Left ventricle myocardium inferior (tissue), 1 donor: ENCODE results near the gene ZNF200. TPM values are rescaled to one million over a fixed set of nuclear protein-coding genes. Genes with fewer than 3 reads are reported as not detected.

Source experiments
- DNase-seq: peaks from one replicate; pipeline ENCODE4 v3.0.0-alpha.2; 2020
- H3K27ac ChIP-seq: fragments of 200-600 bp; replicated peaks from 2 replicates; pipeline ENCODE4 v1.8.0; 2021
- H3K27me3 ChIP-seq: fragments of 200-600 bp; 2 replicates; pipeline ENCODE4 v1.8.0; 2021; ENCODE audit warnings: low read depth
- H3K36me3 ChIP-seq: fragments of 200-600 bp; 2 replicates; pipeline ENCODE4 v1.8.0; 2021
- H3K4me1 ChIP-seq: fragments of 200-600 bp; 2 replicates; pipeline ENCODE4 v1.8.0; 2021
- H3K4me3 ChIP-seq: fragments of 200-600 bp; 2 replicates; pipeline ENCODE4 v1.8.0; 2021; ENCODE audit warnings: mild to moderate bottlenecking, moderate library complexity
- H3K9me3 ChIP-seq: fragments of 200-600 bp; replicated peaks from 2 replicates; pipeline ENCODE4 v1.8.0; 2021
- intact Hi-C: fragments of 100-400 bp; cut with micrococcal nuclease; formaldehyde crosslinking; loops from one replicate; pipeline ENCODE4 v1.11.0; 2022
- total RNA-seq: library from RNA; stranded (reverse); fragmentation: NEBNext Ultra II Directional; extraction: Animal tissue kit (Norgen Biotek cat#: 25700); gene quantifications from one replicate; pipeline ENCODE4 v1.2.1, GENCODE V29; 2021
- TF ChIP-seq, protein P1 (sequence below): fragments of 200-600 bp; IDR thresholded peaks from 2 replicates; pipeline ENCODE4 v1.8.0; 2021; ENCODE audit warnings: antibody characterized with exemption, mild to moderate bottlenecking, borderline replicate concordance
- donor health status: DM: no; HTN: yes; CAD: no; lungs with severe emphysema.

ZNF200 gene
- total RNA-seq, 1 donor from 2014 or later = 5.8 TPM

DNA sequence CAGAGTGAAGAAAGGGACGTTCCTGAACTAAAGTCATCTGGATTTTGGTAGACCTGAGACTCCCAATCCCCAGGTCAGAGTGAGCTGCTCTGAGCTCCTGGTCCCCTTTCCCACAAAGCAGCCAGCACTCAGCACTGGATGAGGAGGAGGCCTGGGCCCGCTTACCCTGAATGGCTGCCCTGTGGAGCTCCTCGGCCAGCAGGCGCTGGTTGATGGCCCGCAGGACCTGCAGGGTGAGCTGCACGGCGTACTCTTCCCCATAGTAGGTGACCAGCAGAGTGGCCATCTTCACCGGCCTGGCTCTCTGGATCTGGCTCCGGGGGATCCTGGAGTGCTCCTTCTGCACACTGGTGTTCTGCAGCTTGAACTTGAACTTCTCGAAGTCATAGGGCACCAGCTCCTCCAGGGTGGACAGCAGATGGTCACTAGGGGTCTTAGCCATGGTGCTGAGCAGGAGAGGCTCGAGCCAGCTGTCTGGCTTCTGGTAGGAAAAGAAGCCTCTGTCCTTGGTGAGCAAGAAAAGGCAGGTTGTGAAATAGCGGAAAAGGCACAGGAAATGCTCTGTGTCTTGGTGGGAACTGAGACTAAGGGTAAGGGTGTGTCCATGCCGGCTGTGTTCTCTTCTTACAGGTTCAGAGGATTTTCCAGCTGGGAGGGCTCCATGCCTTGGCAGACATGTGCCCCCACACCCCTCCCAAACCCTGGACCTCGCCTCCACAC lies 21.3 kb upstream of the ZNF200 start, which contains the start of gene MEFV:
MEFV (minus strand) TSS at position 488 of the 720 bp plus-strand sequence; CDS start at position 442, 46 bp downstream.
- H3K4me3 ChIP-seq = peak within 1 kb of the TSS; percentile 21

DNA sequence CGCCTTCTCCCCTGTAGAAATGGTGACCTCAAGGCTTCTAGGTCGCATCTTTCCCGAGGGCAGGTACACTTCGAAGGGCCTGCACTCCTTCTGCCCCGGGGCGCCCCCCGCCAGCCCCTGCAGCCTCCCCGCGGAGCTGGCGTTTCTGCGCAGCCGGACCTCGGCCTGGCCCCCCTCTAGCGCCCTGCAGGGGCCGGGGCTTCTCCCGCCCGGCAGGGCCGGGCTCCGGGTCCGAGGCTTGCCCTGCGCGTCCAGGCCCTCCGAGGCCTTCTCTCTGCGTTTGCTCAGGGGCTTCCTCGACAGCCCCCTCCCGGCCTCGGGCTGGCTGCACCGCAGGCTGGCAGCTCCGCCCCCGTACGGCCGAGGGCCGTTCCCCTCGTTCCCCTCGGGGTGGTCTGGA lies 19.4 kb upstream of the ZNF200 start:
- H3K4me3 ChIP-seq = no peak overlapping the region
- no peaks in the 10 kb centered on the region for H3K4me1 ChIP-seq
- H3K27me3 ChIP-seq = peaks cover 51% of the 10 kb centered on the region
- intact Hi-C loops = no loop called here
- no peaks in the 10 kb centered on the region for H3K36me3 ChIP-seq
- no peak overlapping the region for H3K27ac ChIP-seq
- TF ChIP-seq, protein P1, sequence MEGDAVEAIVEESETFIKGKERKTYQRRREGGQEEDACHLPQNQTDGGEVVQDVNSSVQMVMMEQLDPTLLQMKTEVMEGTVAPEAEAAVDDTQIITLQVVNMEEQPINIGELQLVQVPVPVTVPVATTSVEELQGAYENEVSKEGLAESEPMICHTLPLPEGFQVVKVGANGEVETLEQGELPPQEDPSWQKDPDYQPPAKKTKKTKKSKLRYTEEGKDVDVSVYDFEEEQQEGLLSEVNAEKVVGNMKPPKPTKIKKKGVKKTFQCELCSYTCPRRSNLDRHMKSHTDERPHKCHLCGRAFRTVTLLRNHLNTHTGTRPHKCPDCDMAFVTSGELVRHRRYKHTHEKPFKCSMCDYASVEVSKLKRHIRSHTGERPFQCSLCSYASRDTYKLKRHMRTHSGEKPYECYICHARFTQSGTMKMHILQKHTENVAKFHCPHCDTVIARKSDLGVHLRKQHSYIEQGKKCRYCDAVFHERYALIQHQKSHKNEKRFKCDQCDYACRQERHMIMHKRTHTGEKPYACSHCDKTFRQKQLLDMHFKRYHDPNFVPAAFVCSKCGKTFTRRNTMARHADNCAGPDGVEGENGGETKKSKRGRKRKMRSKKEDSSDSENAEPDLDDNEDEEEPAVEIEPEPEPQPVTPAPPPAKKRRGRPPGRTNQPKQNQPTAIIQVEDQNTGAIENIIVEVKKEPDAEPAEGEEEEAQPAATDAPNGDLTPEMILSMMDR = no peak
- DNase-seq = no peak
- no peaks in the 10 kb centered on the region for H3K9me3 ChIP-seq

More for the DNA sequence above, 21.3 kb upstream of the ZNF200 start, which contains the start of gene MEFV:
- Histone ChIP-seq H3K9me3 (no peaks in the 10 kb centered on the region), H3K4me1 (no peaks in the 10 kb centered on the region), H3K27ac (no peak within 1 kb of the TSS), H3K36me3 (no peaks in the 10 kb centered on the region), H3K27me3 (peaks cover 44% of the 10 kb centered on the region)
- TF ChIP-seq, protein P1 = no peak
- DNase-seq = no peak
- intact Hi-C loops = no loop called here

DNA sequence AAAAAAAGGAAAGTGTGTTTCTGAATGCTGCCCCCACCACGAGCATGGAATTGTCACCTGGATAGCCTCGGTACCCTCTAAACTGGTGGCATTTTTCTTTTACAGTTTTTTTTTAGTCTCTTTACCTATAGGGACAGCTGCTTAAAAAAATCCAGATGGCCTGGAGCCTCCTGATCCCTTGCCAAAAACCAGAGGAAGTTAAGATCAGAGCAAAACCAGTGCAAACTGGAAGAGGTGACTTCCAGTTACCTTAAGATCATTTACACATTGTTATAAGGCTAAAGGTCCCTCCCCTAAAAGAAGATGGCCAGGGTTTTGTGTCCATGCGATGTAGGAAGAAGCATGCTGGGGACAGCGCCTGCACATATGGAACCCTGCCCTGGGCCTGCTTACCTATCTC lies 18.0 kb upstream of the ZNF200 start:
- Histone ChIP-seq H3K9me3 (no peaks in the 10 kb centered on the region), H3K36me3 (no peaks in the 10 kb centered on the region), H3K27me3 (peaks cover 62% of the 10 kb centered on the region), H3K4me3 (no peak overlapping the region), H3K27ac (no peak overlapping the region), H3K4me1 (no peaks in the 10 kb centered on the region)
- no peak for DNase-seq
- intact Hi-C loops = no loop called here
- TF ChIP-seq, protein P1 = no peak

DNA sequence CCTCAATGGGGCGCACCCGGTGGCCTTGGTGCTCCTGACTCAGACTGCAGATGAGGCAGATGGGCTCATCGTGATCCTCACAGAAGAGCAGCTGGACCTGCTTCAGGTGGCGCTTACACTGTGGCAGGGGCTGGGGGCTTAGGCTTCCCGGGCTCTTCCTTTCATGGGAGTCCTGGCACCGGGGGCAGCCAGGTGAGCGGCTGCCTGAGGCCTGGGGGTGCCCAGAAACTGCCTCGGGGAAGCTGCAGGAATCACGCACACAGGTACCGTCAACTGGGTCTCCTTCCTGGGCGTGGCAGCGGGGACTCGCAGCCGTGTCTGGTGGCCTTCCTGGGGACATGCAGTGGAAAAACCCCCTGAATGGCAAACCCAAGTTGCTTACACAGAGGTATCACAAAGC lies 14.5 kb upstream of the ZNF200 start:
- Histone ChIP-seq H3K4me1 (no peaks in the 10 kb centered on the region), H3K4me3 (no peak overlapping the region), H3K27me3 (peaks cover 57% of the 10 kb centered on the region), H3K9me3 (no peaks in the 10 kb centered on the region), H3K36me3 (no peaks in the 10 kb centered on the region), H3K27ac (no peak overlapping the region)
- no peak for DNase-seq
- TF ChIP-seq, protein P1 = no peak
- intact Hi-C loops = no loop called here

DNA sequence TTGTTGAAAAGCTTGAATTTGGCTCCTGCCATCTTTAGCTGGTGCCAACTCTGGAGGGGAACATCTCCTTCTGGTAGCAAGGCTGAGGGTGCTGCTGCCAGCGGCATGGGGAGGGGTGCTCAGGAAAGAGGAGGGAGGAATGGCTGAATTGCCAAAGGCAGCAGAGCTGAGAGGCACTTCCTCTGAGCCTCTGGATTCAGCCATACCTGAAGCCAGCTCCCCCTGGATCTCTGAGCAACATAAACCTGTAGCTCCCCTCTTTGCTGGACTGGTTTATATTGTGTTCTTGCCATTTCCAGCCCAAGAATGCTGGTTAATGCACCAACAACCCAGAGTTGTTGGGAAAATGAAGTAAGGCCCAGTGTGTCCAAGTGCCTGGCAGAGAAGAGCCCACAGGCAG lies 14.1 kb upstream of the ZNF200 start:
- Histone ChIP-seq H3K27ac (no peak overlapping the region), H3K4me3 (no peak overlapping the region), H3K4me1 (no peaks in the 10 kb centered on the region), H3K27me3 (peaks cover 57% of the 10 kb centered on the region), H3K36me3 (no peaks in the 10 kb centered on the region), H3K9me3 (no peaks in the 10 kb centered on the region)
- no peak for DNase-seq
- TF ChIP-seq, protein P1 = no peak
- intact Hi-C loops = no loop called here
